ENCODE data around the gene GRK7. TPM values are rescaled to one million over a fixed set of nuclear protein-coding genes. Genes with fewer than 3 reads are reported as not detected.

GRK7 gene
- total and polyA plus RNA-seq, 9 of the 15 experiments (the other 6 are each of a cell fraction or from before 2014, with no cell fraction given), result 0.01 to 0.08 (median 0.04) TPM; not detected in 3

GRCh38 chr3:141804778-141805639 is 41.8 kb downstream of the GRK7 start (continued):
- TF ChIP-seq ATF7 (IDR thresholded peaks at IDR 0.05), result peak; percentile 85
- TF ChIP-seq TEAD2 (tag; IDR thresholded peaks at IDR 0.05), result no peak; the same call in 1 of the 2 replicates
- TF ChIP-seq CREB3L1 (IDR thresholded peaks at IDR 0.05; ENCODE audit: borderline replicate concordance, low read depth), result no peak
- TF ChIP-seq CXXC5 (CRISPR knock-in tag; IDR thresholded peaks at IDR 0.05), result peak; percentile 67
- no peak for TF ChIP-seq CHD2 (IDR thresholded peaks at IDR 0.05; ENCODE audit: low read depth, low read length)
- no peak for TF ChIP-seq ZBTB34 (CRISPR knock-in tag; IDR thresholded peaks at IDR 0.05)
- TF ChIP-seq, protein P1, sequence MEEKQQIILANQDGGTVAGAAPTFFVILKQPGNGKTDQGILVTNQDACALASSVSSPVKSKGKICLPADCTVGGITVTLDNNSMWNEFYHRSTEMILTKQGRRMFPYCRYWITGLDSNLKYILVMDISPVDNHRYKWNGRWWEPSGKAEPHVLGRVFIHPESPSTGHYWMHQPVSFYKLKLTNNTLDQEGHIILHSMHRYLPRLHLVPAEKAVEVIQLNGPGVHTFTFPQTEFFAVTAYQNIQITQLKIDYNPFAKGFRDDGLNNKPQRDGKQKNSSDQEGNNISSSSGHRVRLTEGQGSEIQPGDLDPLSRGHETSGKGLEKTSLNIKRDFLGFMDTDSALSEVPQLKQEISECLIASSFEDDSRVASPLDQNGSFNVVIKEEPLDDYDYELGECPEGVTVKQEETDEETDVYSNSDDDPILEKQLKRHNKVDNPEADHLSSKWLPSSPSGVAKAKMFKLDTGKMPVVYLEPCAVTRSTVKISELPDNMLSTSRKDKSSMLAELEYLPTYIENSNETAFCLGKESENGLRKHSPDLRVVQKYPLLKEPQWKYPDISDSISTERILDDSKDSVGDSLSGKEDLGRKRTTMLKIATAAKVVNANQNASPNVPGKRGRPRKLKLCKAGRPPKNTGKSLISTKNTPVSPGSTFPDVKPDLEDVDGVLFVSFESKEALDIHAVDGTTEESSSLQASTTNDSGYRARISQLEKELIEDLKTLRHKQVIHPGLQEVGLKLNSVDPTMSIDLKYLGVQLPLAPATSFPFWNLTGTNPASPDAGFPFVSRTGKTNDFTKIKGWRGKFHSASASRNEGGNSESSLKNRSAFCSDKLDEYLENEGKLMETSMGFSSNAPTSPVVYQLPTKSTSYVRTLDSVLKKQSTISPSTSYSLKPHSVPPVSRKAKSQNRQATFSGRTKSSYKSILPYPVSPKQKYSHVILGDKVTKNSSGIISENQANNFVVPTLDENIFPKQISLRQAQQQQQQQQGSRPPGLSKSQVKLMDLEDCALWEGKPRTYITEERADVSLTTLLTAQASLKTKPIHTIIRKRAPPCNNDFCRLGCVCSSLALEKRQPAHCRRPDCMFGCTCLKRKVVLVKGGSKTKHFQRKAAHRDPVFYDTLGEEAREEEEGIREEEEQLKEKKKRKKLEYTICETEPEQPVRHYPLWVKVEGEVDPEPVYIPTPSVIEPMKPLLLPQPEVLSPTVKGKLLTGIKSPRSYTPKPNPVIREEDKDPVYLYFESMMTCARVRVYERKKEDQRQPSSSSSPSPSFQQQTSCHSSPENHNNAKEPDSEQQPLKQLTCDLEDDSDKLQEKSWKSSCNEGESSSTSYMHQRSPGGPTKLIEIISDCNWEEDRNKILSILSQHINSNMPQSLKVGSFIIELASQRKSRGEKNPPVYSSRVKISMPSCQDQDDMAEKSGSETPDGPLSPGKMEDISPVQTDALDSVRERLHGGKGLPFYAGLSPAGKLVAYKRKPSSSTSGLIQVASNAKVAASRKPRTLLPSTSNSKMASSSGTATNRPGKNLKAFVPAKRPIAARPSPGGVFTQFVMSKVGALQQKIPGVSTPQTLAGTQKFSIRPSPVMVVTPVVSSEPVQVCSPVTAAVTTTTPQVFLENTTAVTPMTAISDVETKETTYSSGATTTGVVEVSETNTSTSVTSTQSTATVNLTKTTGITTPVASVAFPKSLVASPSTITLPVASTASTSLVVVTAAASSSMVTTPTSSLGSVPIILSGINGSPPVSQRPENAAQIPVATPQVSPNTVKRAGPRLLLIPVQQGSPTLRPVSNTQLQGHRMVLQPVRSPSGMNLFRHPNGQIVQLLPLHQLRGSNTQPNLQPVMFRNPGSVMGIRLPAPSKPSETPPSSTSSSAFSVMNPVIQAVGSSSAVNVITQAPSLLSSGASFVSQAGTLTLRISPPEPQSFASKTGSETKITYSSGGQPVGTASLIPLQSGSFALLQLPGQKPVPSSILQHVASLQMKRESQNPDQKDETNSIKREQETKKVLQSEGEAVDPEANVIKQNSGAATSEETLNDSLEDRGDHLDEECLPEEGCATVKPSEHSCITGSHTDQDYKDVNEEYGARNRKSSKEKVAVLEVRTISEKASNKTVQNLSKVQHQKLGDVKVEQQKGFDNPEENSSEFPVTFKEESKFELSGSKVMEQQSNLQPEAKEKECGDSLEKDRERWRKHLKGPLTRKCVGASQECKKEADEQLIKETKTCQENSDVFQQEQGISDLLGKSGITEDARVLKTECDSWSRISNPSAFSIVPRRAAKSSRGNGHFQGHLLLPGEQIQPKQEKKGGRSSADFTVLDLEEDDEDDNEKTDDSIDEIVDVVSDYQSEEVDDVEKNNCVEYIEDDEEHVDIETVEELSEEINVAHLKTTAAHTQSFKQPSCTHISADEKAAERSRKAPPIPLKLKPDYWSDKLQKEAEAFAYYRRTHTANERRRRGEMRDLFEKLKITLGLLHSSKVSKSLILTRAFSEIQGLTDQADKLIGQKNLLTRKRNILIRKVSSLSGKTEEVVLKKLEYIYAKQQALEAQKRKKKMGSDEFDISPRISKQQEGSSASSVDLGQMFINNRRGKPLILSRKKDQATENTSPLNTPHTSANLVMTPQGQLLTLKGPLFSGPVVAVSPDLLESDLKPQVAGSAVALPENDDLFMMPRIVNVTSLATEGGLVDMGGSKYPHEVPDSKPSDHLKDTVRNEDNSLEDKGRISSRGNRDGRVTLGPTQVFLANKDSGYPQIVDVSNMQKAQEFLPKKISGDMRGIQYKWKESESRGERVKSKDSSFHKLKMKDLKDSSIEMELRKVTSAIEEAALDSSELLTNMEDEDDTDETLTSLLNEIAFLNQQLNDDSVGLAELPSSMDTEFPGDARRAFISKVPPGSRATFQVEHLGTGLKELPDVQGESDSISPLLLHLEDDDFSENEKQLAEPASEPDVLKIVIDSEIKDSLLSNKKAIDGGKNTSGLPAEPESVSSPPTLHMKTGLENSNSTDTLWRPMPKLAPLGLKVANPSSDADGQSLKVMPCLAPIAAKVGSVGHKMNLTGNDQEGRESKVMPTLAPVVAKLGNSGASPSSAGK (IDR thresholded peaks at IDR 0.05), result peak; percentile 56
- TF ChIP-seq RHOXF2B (CRISPR knock-in tag; conservative IDR thresholded peaks at IDR 0.05), result no peak
- TF ChIP-seq, protein P2, sequence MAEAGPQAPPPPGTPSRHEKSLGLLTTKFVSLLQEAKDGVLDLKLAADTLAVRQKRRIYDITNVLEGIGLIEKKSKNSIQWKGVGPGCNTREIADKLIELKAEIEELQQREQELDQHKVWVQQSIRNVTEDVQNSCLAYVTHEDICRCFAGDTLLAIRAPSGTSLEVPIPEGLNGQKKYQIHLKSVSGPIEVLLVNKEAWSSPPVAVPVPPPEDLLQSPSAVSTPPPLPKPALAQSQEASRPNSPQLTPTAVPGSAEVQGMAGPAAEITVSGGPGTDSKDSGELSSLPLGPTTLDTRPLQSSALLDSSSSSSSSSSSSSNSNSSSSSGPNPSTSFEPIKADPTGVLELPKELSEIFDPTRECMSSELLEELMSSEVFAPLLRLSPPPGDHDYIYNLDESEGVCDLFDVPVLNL (CRISPR knock-in tag; IDR thresholded peaks at IDR 0.05; ENCODE audit: low read depth), result no peak; the same call in 1 of the 2 replicates

Data from K562 (cell line).